A673 (cell line): ENCODE results near the gene SCGB1C1. TPM values are rescaled to one million over a fixed set of nuclear protein-coding genes. Genes with fewer than 3 reads are reported as not detected.
"Not testable (repeated sequence)": the region's sequence is repeated elsewhere in the genome, so short reads cannot be mapped to it uniquely, and the experiment has no call there.

Experiments used
- BruUV-seq: library from RNA; stranded (reverse); fragments of 400-500 nt; replicated peaks from 2 replicates; lab custom pipeline; 2021; lab: Mats Ljungman, UMichigan
- CTCF ChIA-PET: fragments of 300-600 bp; sonication (Branson Sonifier 250); formaldehyde crosslinking; loops from one replicate; lab custom pipeline; 2022; ENCODE audit warnings: antibody characterized with exemption; lab: Charles Lee
- POLR2A ChIA-PET: fragments of 300-600 bp; sonication (Branson Sonifier 250); formaldehyde crosslinking; loops from one replicate; lab custom pipeline; 2022; ENCODE audit warnings: antibody characterized with exemption; ENCODE audit not compliant: low non-redundant PET; lab: Charles Lee
- DNase-seq: peaks from one replicate; pipeline ENCODE4 v3.0.0-alpha.2; 2015; ENCODE audit warnings: low spot score
- H3K27ac ChIP-seq: fragments of 200-600 bp; sonication (generic); 2 replicates; pipeline ENCODE4 v1.5.1; 2016; ENCODE audit warnings: mixed run types, low read depth, mild to moderate bottlenecking, mixed read lengths, antibody characterized with exemption, low read length; ENCODE audit not compliant: poor library complexity, severe bottlenecking
- H3K27me3 ChIP-seq: fragments of 200-600 bp; sonication (generic); replicated peaks from 2 replicates; pipeline ENCODE4 v1.6.1; 2017; ENCODE audit warnings: mixed run types, low read depth, mild to moderate bottlenecking, mixed read lengths, antibody characterized with exemption, low read length; ENCODE audit not compliant: insufficient read depth, poor library complexity
- H3K36me3 ChIP-seq: fragments of 200-600 bp; sonication (generic); 2 replicates; pipeline ENCODE4 v1.6.1; 2016; ENCODE audit warnings: mixed run types, mild to moderate bottlenecking, mixed read lengths, antibody characterized with exemption, low read length; ENCODE audit not compliant: insufficient read depth, poor library complexity, severe bottlenecking
- H3K4me1 ChIP-seq: fragments of 200-600 bp; sonication (generic); 2 replicates; pipeline ENCODE4 v1.6.1; 2017; ENCODE audit warnings: mixed run types, mild to moderate bottlenecking, mixed read lengths, antibody characterized with exemption, low read length; ENCODE audit not compliant: insufficient read depth, poor library complexity, severe bottlenecking
- H3K4me3 ChIP-seq: fragments of 200-600 bp; sonication (generic); 2 replicates; pipeline ENCODE4 v1.5.1; 2016; ENCODE audit warnings: low read depth, mixed run types, mild to moderate bottlenecking, mixed read lengths, low read length; ENCODE audit not compliant: poor library complexity, severe bottlenecking
- H3K9me3 ChIP-seq: fragments of 200-600 bp; sonication (generic); 2 replicates; pipeline ENCODE4 v1.6.1; 2016; ENCODE audit warnings: mixed run types, low read depth, mild to moderate bottlenecking, mixed read lengths, antibody characterized with exemption, low read length; ENCODE audit not compliant: poor library complexity, severe bottlenecking
- CTCF ChIP-seq: fragments of 300-800, 200-600 bp; sonication (generic); conservative IDR thresholded peaks from 2 replicates; pipeline ENCODE4 v1.5.1; 2017; ENCODE audit warnings: low read depth, mild to moderate bottlenecking, antibody characterized with exemption, low read length, moderate library complexity, mixed read lengths
- EZH2 ChIP-seq: fragments of 200-600 bp; sonication (generic); IDR thresholded peaks from 2 replicates; pipeline ENCODE4 v1.6.1; 2017; ENCODE audit warnings: borderline replicate concordance, low read depth, mild to moderate bottlenecking, mixed read lengths, antibody characterized with exemption, low read length; ENCODE audit not compliant: poor library complexity, severe bottlenecking
- intact Hi-C: fragments of 100-400 bp; cut with micrococcal nuclease; formaldehyde crosslinking; loops from one replicate; pipeline ENCODE4 v1.10.0; 2022; ENCODE audit not compliant: unreplicated experiment
- total RNA-seq: library from RNA; stranded (reverse); gene quantifications from 2 replicates; pipeline ENCODE4 v1.2.3, GENCODE V29; 2021

Gene SCGB1C1
- total RNA-seq, 1 experiment from 2014 or later, result not detected

GRCh38 chr11:217704-218103 is 24.8 kb downstream of the SCGB1C1 start:
- no TSS peak for BruUV-seq
- no peak for TF ChIP-seq CTCF
- intact Hi-C loops, result no loop called here
- peak overlapping the region; percentile 78 for H3K27ac ChIP-seq
- peaks cover 29% of the 10 kb centered on the region for H3K36me3 ChIP-seq
- CTCF ChIA-PET, result no interaction called here
- no peaks in the 10 kb centered on the region for H3K9me3 ChIP-seq
- H3K4me3 ChIP-seq, result no peak overlapping the region
- no peak for DNase-seq
- POLR2A ChIA-PET, result no interaction called here
- peaks cover 21% of the 10 kb centered on the region for H3K4me1 ChIP-seq
- no peaks in the 10 kb centered on the region for H3K27me3 ChIP-seq

GRCh38 chr11:218815-219593 is 26.1 kb downstream of the SCGB1C1 start:
- no peaks in the 10 kb centered on the region for H3K27me3 ChIP-seq
- BruUV-seq, result no TSS peak
- no peaks in the 10 kb centered on the region for H3K9me3 ChIP-seq
- TF ChIP-seq CTCF (no peak), EZH2 (no peak)
- no peak overlapping the region for H3K27ac ChIP-seq
- peaks cover 21% of the 10 kb centered on the region for H3K4me1 ChIP-seq
- no peak for DNase-seq
- H3K4me3 ChIP-seq, result no peak overlapping the region
- CTCF ChIA-PET, result interaction anchor here (0.6 kb wide), 1 partner anchor 125 kb away, joined by 4 read pairs; no protein-coding TSS in a partner anchor
- POLR2A ChIA-PET, result no interaction called here
- peaks cover 18% of the 10 kb centered on the region for H3K36me3 ChIP-seq
- intact Hi-C loops, result no loop called here

- H3K4me1 ChIP-seq, result peaks cover 21% of the 10 kb centered on the region
- H3K4me3 ChIP-seq, H3K36me3 ChIP-seq, CTCF ChIA-PET, intact Hi-C loops, DNase-seq, POLR2A ChIA-PET, BruUV-seq, H3K9me3 ChIP-seq, H3K27ac ChIP-seq, H3K27me3 ChIP-seq: not testable (repeated sequence)
Measured at GRCh38 chr11:220641-221215, 27.9 kb downstream of the SCGB1C1 start.

GRCh38 chr11:221539-221938 is 28.7 kb downstream of the SCGB1C1 start:
- POLR2A ChIA-PET, result no interaction called here
- CTCF ChIA-PET, result no interaction called here
- peaks cover 15% of the 10 kb centered on the region for H3K4me1 ChIP-seq

More at GRCh38 chr11:221539-221938, 28.7 kb downstream of the SCGB1C1 start:
- DNase-seq, result no peak
- intact Hi-C loops, result no loop called here
- Histone ChIP-seq H3K27me3 (no peaks in the 10 kb centered on the region), H3K9me3 (no peaks in the 10 kb centered on the region), H3K27ac (no peak overlapping the region), H3K36me3 (no peaks in the 10 kb centered on the region), H3K4me3 (no peak overlapping the region)
- no TSS peak for BruUV-seq
- TF ChIP-seq CTCF, result no peak
- no peak for TF ChIP-seq EZH2
